Mesenchymal stem cell (in vitro differentiated cells and primary cell): Measurements from ENCODE around the gene RS1.

ENCODE experiments used
- DNase-seq: peaks from one replicate; pipeline ENCODE4 v3.0.0-alpha.2; 2013
- H2AFZ ChIP-seq: one replicate; pipeline ENCODE4 v1.6.1; 2013; ENCODE audit warnings: low read depth, mild to moderate bottlenecking, control low read depth, inconsistent platforms, low read length, moderate library complexity
- H2AK5ac ChIP-seq: 2 replicates; pipeline ENCODE4 v1.6.1; 2013; ENCODE audit warnings: low read length, moderate library complexity, mild to moderate bottlenecking, inconsistent platforms; ENCODE audit not compliant: severe bottlenecking
- H2BK120ac ChIP-seq: one replicate; pipeline ENCODE4 v1.6.1; 2013; ENCODE audit warnings: low read depth, mild to moderate bottlenecking, inconsistent platforms, low read length, moderate library complexity
- H2BK12ac ChIP-seq, 2 experiments: one replicate each; pipeline ENCODE4 v1.6.1; 2013; ENCODE audit warnings: inconsistent platforms in 2 of 2, low read length in 2 of 2, mild to moderate bottlenecking in 2 of 2, moderate library complexity in 2 of 2, control low read depth in 1 of 2
- H2BK15ac ChIP-seq: one replicate; pipeline ENCODE4 v1.6.1; 2013; ENCODE audit warnings: mild to moderate bottlenecking, low read depth, inconsistent platforms; ENCODE audit not compliant: poor library complexity, severe bottlenecking
- H2BK5ac ChIP-seq: 2 replicates; pipeline ENCODE4 v1.6.1; 2013; ENCODE audit warnings: low read depth, mild to moderate bottlenecking, low read length, control low read depth, inconsistent platforms; ENCODE audit not compliant: poor library complexity, severe bottlenecking
- H3K14ac ChIP-seq, 2 experiments: one replicate each; pipeline ENCODE4 v1.6.1; 2013; ENCODE audit warnings: inconsistent platforms in 2 of 2, low read length in 2 of 2, control low read depth in 1 of 2, mild to moderate bottlenecking in 1 of 2, moderate library complexity in 1 of 2
- H3K18ac ChIP-seq, 2 experiments: one replicate each; pipeline ENCODE4 v1.6.1; 2013; ENCODE audit warnings: inconsistent platforms in 2 of 2, low read length in 2 of 2, control low read depth in 1 of 2, low read depth in 1 of 2, mild to moderate bottlenecking in 1 of 2
- H3K23ac ChIP-seq, 2 experiments: one replicate each; pipeline ENCODE4 v1.6.1; 2013; ENCODE audit warnings: inconsistent platforms in 2 of 2, low read length in 2 of 2, mild to moderate bottlenecking in 2 of 2, moderate library complexity in 2 of 2, control low read depth in 1 of 2
- H3K27ac ChIP-seq: 2 replicates; pipeline ENCODE4 v1.5.1; 2013; ENCODE audit warnings: mild to moderate bottlenecking, moderate library complexity, low read length, control low read depth, inconsistent platforms; ENCODE audit not compliant: poor library complexity, severe bottlenecking
- H3K27me3 ChIP-seq, 2 experiments: 2 replicates each; pipeline versions ENCODE4 v1.6.1 to v1.7.0; 2013; ENCODE audit warnings: low read length in 2 of 2, mild to moderate bottlenecking in 2 of 2, moderate library complexity in 2 of 2, control low read depth in 1 of 2, inconsistent platforms in 1 of 2; ENCODE audit not compliant: control insufficient read depth in 1 of 2, insufficient read depth in 1 of 2
- H3K36me3 ChIP-seq, 2 experiments: 2 replicates each; pipeline versions ENCODE4 v1.6.1 to v1.7.0; 2013; ENCODE audit warnings: low read length in 2 of 2, control low read depth in 1 of 2, inconsistent platforms in 1 of 2, low read depth in 1 of 2, mild to moderate bottlenecking in 1 of 2; ENCODE audit not compliant: insufficient read depth in 2 of 2, control insufficient read depth in 1 of 2
- H3K4ac ChIP-seq, 2 experiments: one replicate each; pipeline ENCODE4 v1.6.1; 2013; ENCODE audit warnings: inconsistent platforms in 2 of 2, low read length in 2 of 2, mild to moderate bottlenecking in 2 of 2, moderate library complexity in 2 of 2, control low read depth in 1 of 2, low read depth in 1 of 2
- H3K4me1 ChIP-seq: 2 replicates; pipeline ENCODE4 v1.6.1; 2013; ENCODE audit warnings: low read depth, low read length, control low read depth; ENCODE audit not compliant: control insufficient read depth, insufficient read depth
- H3K4me2 ChIP-seq: 2 replicates; pipeline ENCODE4 v1.6.1; 2013; ENCODE audit warnings: low read length, mild to moderate bottlenecking, inconsistent platforms; ENCODE audit not compliant: poor library complexity, severe bottlenecking
- H3K4me3 ChIP-seq, 2 experiments: 2 replicates each; pipeline versions ENCODE4 v1.5.1 to v1.7.0; 2013; ENCODE audit warnings: low read length in 2 of 2, mild to moderate bottlenecking in 2 of 2, control low read depth in 1 of 2, low read depth in 1 of 2; ENCODE audit not compliant: insufficient read depth in 1 of 2
- H3K79me1 ChIP-seq: replicated peaks from 2 replicates; pipeline ENCODE4 v1.6.1; 2013; ENCODE audit warnings: mild to moderate bottlenecking, control low read depth, low read length, inconsistent platforms; ENCODE audit not compliant: poor library complexity, severe bottlenecking
- H3K9ac ChIP-seq: 2 replicates; pipeline ENCODE4 v1.7.0; 2013; ENCODE audit warnings: mild to moderate bottlenecking, low read length, moderate library complexity
- H3K9me3 ChIP-seq: 2 replicates; pipeline ENCODE4 v1.7.0; 2013; ENCODE audit warnings: mild to moderate bottlenecking, low read length; ENCODE audit not compliant: control insufficient read depth
- H4K8ac ChIP-seq: one replicate; pipeline ENCODE4 v1.6.1; 2013; ENCODE audit warnings: inconsistent platforms, mild to moderate bottlenecking, low read length, moderate library complexity
- H4K91ac ChIP-seq: one replicate; pipeline ENCODE4 v1.6.1; 2013; ENCODE audit warnings: mild to moderate bottlenecking, low read length, inconsistent platforms
- WGBS: methylation state at CpG from one replicate; pipeline ENCODE4 v1.1.7; 2013; ENCODE audit warnings: mixed read lengths; 5-methylcytosine and 5-hydroxymethylcytosine counted together

Gene RS1

DNA sequence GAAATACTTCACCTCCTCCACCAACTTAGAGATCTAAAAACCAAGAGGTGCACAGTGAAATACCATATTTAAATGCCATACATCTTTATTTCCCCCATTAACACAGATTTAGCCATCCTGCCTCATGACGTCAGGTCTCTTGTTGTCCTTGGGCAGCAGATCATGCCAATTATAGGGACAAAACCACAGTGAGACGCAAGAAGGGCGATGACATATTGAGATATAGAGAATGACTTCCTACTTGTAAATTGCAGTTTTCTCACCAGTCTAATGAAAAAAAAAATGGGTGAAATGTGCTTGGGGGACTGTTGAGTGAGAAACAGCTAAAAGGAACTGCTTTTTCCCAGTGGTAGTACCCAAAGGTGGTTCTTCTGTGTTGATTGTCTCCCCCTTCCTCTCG is 24.3 kb downstream of the RS1 start:
- H2BK5ac ChIP-seq = no peak overlapping the region
- H4K91ac ChIP-seq = no peak overlapping the region
- H3K4me2 ChIP-seq = no peak overlapping the region
- no peak overlapping the region for H2AFZ ChIP-seq
- no peak overlapping the region for H3K14ac ChIP-seq
- no peak overlapping the region for H3K4me3 ChIP-seq
- DNase-seq = no peak
- H3K9ac ChIP-seq = no peak overlapping the region
- peaks cover 3% of the 10 kb centered on the region for H3K4me1 ChIP-seq
- H3K23ac ChIP-seq = no peak overlapping the region
- H3K18ac ChIP-seq = no peak overlapping the region
- no peaks in the 10 kb centered on the region for H3K36me3 ChIP-seq
- H4K8ac ChIP-seq = no peak overlapping the region
- H2AK5ac ChIP-seq = no peak overlapping the region
- no peaks in the 10 kb centered on the region for H3K9me3 ChIP-seq
- no peaks in the 10 kb centered on the region for H3K27me3 ChIP-seq
- no peak overlapping the region for H2BK120ac ChIP-seq
- H2BK15ac ChIP-seq = no peak overlapping the region
- no peaks in the 10 kb centered on the region for H3K79me1 ChIP-seq
- no peak overlapping the region for H3K27ac ChIP-seq
- no peak overlapping the region for H3K4ac ChIP-seq
- 83% methylated on average over 2 of the region's 4 CpGs for WGBS
- H2BK12ac ChIP-seq = no peak overlapping the region

DNA sequence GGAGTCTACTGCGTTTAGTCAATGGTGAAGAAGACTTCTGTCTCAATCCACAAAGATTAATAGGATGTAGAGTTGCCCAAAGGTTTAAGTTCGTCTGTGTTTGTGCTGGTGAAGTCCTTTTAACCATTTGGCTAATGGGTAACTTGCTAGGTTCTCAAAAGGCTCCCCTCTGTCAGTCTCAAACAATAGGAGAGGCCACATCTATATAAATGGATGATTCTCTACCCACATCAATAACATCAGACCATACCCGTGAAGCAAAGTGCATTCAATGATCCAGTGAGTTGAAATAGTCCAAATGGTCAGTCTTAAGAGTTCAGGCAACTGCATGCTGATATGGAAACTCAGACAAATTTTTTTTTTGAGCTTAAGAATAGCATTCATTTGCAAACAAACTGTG is 28.1 kb downstream of the RS1 start:
- Histone ChIP-seq H4K8ac (no peak overlapping the region), H2BK5ac (no peak overlapping the region), H3K9ac (no peak overlapping the region), H3K36me3 (no peaks in the 10 kb centered on the region), H2AFZ (no peak overlapping the region), H3K23ac (no peak overlapping the region), H3K4me3 (no peak overlapping the region), H4K91ac (no peak overlapping the region), H3K4me2 (no peak overlapping the region), H3K27ac (no peak overlapping the region), H3K14ac (no peak overlapping the region), H2BK12ac (no peak overlapping the region), H2BK120ac (no peak overlapping the region), H3K9me3 (no peaks in the 10 kb centered on the region), H3K27me3 (no peaks in the 10 kb centered on the region), H3K79me1 (no peaks in the 10 kb centered on the region), H3K4ac (no peak overlapping the region), H3K18ac (no peak overlapping the region), H2AK5ac (no peak overlapping the region), H3K4me1 (no peaks in the 10 kb centered on the region), H2BK15ac (no peak overlapping the region)
- WGBS = no CpG with 5 or more reads among the region's 3 CpGs
- DNase-seq = no peak

DNA sequence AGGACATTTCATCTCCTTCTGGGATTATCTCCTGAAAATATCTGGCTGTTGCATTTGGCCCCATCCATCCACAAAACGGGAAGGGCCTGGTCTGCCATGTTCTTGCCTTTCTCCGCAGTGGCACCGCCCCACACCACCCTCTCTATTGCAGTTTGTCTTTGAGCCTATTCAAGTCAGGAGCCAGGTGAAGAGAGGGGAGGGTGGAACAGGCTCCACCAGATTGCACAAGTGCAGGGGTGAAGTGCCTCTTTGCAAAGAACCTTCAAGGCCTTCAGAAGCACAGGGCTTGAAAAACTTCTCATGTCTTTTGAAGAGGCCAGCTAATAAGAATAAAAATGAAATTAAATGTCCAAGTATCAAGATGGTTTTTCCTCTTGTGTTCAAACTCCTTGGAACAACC is 28.7 kb downstream of the RS1 start:
- Histone ChIP-seq H3K27ac (no peak overlapping the region), H3K4me3 (no peak overlapping the region), H2BK120ac (no peak overlapping the region), H2BK5ac (no peak overlapping the region), H3K36me3 (no peaks in the 10 kb centered on the region), H2AK5ac (no peak overlapping the region), H3K4me2 (no peak overlapping the region), H2BK15ac (no peak overlapping the region), H3K27me3 (no peaks in the 10 kb centered on the region), H3K9ac (no peak overlapping the region), H4K8ac (no peak overlapping the region), H3K14ac (no peak overlapping the region), H3K23ac (no peak overlapping the region), H3K4ac (no peak overlapping the region), H2BK12ac (no peak overlapping the region), H4K91ac (no peak overlapping the region), H3K79me1 (no peaks in the 10 kb centered on the region), H3K4me1 (no peaks in the 10 kb centered on the region), H3K9me3 (no peaks in the 10 kb centered on the region), H2AFZ (no peak overlapping the region), H3K18ac (no peak overlapping the region)
- DNase-seq = no peak
- 100% methylated on average over 1 of the region's 3 CpGs for WGBS

DNA sequence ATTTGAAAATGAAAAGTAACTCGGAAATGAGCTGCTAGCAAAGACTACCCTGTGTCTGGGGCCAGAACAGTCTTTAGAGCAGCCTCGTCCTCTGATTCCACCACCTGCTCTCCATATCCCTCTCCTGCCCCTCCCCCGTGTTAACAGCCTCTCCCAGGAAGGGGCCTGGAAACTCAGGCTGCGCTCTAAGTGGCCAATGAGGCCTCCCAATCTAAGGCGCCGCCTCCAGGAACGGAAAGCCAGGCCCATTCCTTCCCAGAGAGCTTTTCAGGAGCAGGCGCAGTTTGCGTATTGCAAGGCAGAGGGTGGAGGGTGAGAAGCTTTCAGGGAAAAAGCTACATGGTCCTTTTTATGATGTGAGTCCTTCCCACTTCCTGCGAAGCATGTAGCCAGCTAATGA is 31.2 kb downstream of the RS1 start:
- no peak overlapping the region for H2BK120ac ChIP-seq
- no peaks in the 10 kb centered on the region for H3K4me1 ChIP-seq
- no peak overlapping the region for H2BK12ac ChIP-seq
- no peaks in the 10 kb centered on the region for H3K9me3 ChIP-seq
- H3K4ac ChIP-seq = no peak overlapping the region
- H2BK15ac ChIP-seq = no peak overlapping the region
- H3K23ac ChIP-seq = no peak overlapping the region
- no peak overlapping the region for H2AFZ ChIP-seq
- no peak overlapping the region for H3K14ac ChIP-seq
- no peak overlapping the region for H3K18ac ChIP-seq
- DNase-seq = no peak
- no peaks in the 10 kb centered on the region for H3K36me3 ChIP-seq
- no peak overlapping the region for H3K4me3 ChIP-seq
- no peak overlapping the region for H2BK5ac ChIP-seq
- no peaks in the 10 kb centered on the region for H3K27me3 ChIP-seq
- 53% methylated on average over 9 of the region's 10 CpGs for WGBS
- H3K9ac ChIP-seq = no peak overlapping the region
- H3K27ac ChIP-seq = no peak overlapping the region
- H4K8ac ChIP-seq = no peak overlapping the region
- H3K4me2 ChIP-seq = no peak overlapping the region
- H2AK5ac ChIP-seq = no peak overlapping the region
- no peak overlapping the region for H4K91ac ChIP-seq
- H3K79me1 ChIP-seq = no peaks in the 10 kb centered on the region
